Tibial nerve (tissue), 3 donors: ENCODE data around the gene DIP2C.

ENCODE experiments used
- POLR2A ChIP-seq, 2 donors: fragments of 450-650 bp; IDR thresholded peaks; one replicate each; pipeline ENCODE4 v1.6.1; 2017; ENCODE audit warnings: antibody characterized with exemption in 2 of 2, mild to moderate bottlenecking in 2 of 2, moderate library complexity in 2 of 2
- TF ChIP-seq, protein P1 (sequence below), 5 experiments: fragments of 200-600 bp in 3 of 5; fragments of 450-650 bp in 2 of 5; sonication (generic) in 3 of 5; IDR thresholded peaks; one replicate each; pipeline ENCODE4 v1.5.1; 2016 to 2019; ENCODE audit warnings: antibody characterized with exemption in 5 of 5, mild to moderate bottlenecking in 3 of 5, moderate library complexity in 2 of 5

DNA sequence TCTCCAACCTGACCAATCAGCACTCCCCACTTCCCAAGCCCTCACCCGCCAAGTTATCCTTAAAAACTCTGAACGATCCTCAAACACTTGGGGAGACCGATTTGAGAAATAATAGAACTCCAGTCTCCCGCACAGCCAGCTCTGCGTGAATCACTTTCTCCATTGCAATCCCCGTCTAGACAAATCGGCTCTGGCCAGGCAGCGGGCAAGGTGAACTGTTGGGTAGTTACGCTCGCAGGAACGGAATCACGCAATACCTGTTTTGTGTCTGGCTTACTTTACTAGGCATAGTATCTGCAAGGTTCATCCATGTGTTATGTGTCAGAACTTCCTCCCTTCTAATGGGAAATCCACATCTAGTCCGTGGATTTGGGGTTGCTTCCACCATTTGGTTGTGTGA lies 282.5 kb downstream of the DIP2C start:
- TF ChIP-seq, protein P1, sequence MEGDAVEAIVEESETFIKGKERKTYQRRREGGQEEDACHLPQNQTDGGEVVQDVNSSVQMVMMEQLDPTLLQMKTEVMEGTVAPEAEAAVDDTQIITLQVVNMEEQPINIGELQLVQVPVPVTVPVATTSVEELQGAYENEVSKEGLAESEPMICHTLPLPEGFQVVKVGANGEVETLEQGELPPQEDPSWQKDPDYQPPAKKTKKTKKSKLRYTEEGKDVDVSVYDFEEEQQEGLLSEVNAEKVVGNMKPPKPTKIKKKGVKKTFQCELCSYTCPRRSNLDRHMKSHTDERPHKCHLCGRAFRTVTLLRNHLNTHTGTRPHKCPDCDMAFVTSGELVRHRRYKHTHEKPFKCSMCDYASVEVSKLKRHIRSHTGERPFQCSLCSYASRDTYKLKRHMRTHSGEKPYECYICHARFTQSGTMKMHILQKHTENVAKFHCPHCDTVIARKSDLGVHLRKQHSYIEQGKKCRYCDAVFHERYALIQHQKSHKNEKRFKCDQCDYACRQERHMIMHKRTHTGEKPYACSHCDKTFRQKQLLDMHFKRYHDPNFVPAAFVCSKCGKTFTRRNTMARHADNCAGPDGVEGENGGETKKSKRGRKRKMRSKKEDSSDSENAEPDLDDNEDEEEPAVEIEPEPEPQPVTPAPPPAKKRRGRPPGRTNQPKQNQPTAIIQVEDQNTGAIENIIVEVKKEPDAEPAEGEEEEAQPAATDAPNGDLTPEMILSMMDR (IDR thresholded peaks at IDR 0.05): no peak
- no peak for TF ChIP-seq POLR2A (IDR thresholded peaks at IDR 0.05)
